ENCODE measurements around the gene FGD6.
"Not testable (repeated sequence)": the region's sequence is repeated elsewhere in the genome, so short reads cannot be mapped to it uniquely, and the experiment has no call there.

Gene FGD6

GRCh38 chr12:95143621-95144205, 73.6 kb downstream of the FGD6 start:
- Histone ChIP-seq H3K9me2 (ENCODE audit: low read depth, low read length) (no peaks in the 10 kb centered on the region), H4K20me1 (ENCODE audit: insufficient read depth, low read length) (no peaks in the 10 kb centered on the region), H3K79me2 (ENCODE audit: insufficient read depth, low read length) (no peaks in the 10 kb centered on the region), H3K9ac (ENCODE audit: low read length) (no peak overlapping the region), H3K4me1 (ENCODE audit: insufficient read depth, low read length, severe bottlenecking) (no peaks in the 10 kb centered on the region), H3K4me2 (ENCODE audit: low read length) (no peak overlapping the region), H2AFZ (ENCODE audit: low read length) (no peak overlapping the region), H3K4me3 (ENCODE audit: low read depth, low read length, poor library complexity, severe bottlenecking) (no peak overlapping the region), H3K36me3 (ENCODE audit: insufficient read depth, low read length) (no peaks in the 10 kb centered on the region), H3K27ac (ENCODE audit: low read depth, low read length, poor library complexity, severe bottlenecking) (no peak overlapping the region), H3K27me3 (ENCODE audit: insufficient read depth, low read length) (no peaks in the 10 kb centered on the region), H3F3A (ENCODE audit: insufficient read depth, low read length) (no peaks in the 10 kb centered on the region), H3K9me3 (ENCODE audit: low read length) (no peaks in the 10 kb centered on the region)
- no peak for TF ChIP-seq EZH2 (IDR thresholded peaks at IDR 0.05; ENCODE audit: borderline replicate concordance, low read length)
- TF ChIP-seq, protein P1, sequence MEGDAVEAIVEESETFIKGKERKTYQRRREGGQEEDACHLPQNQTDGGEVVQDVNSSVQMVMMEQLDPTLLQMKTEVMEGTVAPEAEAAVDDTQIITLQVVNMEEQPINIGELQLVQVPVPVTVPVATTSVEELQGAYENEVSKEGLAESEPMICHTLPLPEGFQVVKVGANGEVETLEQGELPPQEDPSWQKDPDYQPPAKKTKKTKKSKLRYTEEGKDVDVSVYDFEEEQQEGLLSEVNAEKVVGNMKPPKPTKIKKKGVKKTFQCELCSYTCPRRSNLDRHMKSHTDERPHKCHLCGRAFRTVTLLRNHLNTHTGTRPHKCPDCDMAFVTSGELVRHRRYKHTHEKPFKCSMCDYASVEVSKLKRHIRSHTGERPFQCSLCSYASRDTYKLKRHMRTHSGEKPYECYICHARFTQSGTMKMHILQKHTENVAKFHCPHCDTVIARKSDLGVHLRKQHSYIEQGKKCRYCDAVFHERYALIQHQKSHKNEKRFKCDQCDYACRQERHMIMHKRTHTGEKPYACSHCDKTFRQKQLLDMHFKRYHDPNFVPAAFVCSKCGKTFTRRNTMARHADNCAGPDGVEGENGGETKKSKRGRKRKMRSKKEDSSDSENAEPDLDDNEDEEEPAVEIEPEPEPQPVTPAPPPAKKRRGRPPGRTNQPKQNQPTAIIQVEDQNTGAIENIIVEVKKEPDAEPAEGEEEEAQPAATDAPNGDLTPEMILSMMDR (IDR thresholded peaks at IDR 0.05; ENCODE audit: low read length): no peak

- H3K9me3 ChIP-seq (ENCODE audit: low read length): no peaks in the 10 kb centered on the region
- TF ChIP-seq, protein P1 (IDR thresholded peaks at IDR 0.05; ENCODE audit: low read length): no peak
- TF ChIP-seq EZH2 (IDR thresholded peaks at IDR 0.05; ENCODE audit: borderline replicate concordance, low read length): no peak
These were observed 74.7 kb downstream of the FGD6 start for GRCh38 chr12:95142431-95143151.

DNA sequence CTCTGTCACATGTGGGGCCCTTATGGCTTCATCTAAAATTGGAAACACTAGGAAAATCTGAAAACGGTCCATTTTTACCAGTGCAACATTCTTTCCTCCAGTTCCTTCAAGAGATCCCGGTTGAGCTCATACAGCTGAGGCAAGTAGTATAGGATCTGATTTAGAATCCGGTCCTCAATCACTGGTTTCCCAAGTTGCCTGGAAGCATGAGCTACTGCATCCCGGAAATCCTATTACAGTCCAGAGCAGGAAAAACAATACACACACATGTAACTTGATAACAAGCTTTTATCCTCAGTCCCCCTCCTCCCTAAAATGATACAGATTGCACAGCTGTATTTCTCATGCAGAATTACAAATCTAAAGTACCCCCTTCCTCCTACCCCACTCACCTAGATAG, 76.0 kb downstream of the FGD6 start:
- TF ChIP-seq, protein P1 (IDR thresholded peaks at IDR 0.05; ENCODE audit: low read length): no peak
- TF ChIP-seq EZH2 (IDR thresholded peaks at IDR 0.05; ENCODE audit: borderline replicate concordance, low read length): no peak
- H3K27ac ChIP-seq (ENCODE audit: low read depth, low read length, poor library complexity, severe bottlenecking): no peak overlapping the region
- H3K36me3 ChIP-seq (ENCODE audit: insufficient read depth, low read length): no peaks in the 10 kb centered on the region

More at GRCh38 chr12:95142431-95143151, 74.7 kb downstream of the FGD6 start:
- no peak overlapping the region for H3K9ac ChIP-seq (ENCODE audit: low read length)
- no peaks in the 10 kb centered on the region for H3K79me2 ChIP-seq (ENCODE audit: insufficient read depth, low read length)
- H3K36me3 ChIP-seq (ENCODE audit: insufficient read depth, low read length): no peaks in the 10 kb centered on the region
- H3K27ac ChIP-seq (ENCODE audit: low read depth, low read length, poor library complexity, severe bottlenecking): no peak overlapping the region
- H4K20me1 ChIP-seq (ENCODE audit: insufficient read depth, low read length): no peaks in the 10 kb centered on the region
- no peak overlapping the region for H3K4me2 ChIP-seq (ENCODE audit: low read length)
- no peaks in the 10 kb centered on the region for H3K4me1 ChIP-seq (ENCODE audit: insufficient read depth, low read length, severe bottlenecking)
- no peaks in the 10 kb centered on the region for H3K9me2 ChIP-seq (ENCODE audit: low read depth, low read length)
- H3F3A ChIP-seq (ENCODE audit: insufficient read depth, low read length): no peaks in the 10 kb centered on the region
- no peak overlapping the region for H2AFZ ChIP-seq (ENCODE audit: low read length)
- H3K4me3 ChIP-seq (ENCODE audit: low read depth, low read length, poor library complexity, severe bottlenecking): no peak overlapping the region
- H3K27me3 ChIP-seq (ENCODE audit: insufficient read depth, low read length): no peaks in the 10 kb centered on the region

DNA sequence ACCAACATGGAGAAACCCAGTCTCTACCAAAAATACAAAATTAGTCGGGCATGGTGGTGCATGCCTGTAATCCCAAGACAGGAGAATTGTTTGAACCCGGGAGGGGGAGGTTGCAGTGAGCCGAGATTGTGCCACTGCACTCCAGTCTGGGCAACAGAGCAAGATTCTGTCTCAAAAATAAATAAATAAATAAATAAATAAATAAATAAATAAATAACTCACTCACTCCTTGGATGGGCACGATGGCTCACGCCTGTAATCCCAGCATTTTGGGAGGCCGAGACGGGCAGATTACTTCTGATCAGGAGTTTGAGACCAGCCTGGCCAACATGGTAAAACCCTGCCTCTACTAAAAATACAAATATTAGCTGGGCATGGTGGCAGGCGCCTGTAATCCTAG, 79.2 kb downstream of the FGD6 start:
- H3K9ac ChIP-seq (ENCODE audit: low read length); H2AFZ ChIP-seq (ENCODE audit: low read length); H3K4me1 ChIP-seq (ENCODE audit: insufficient read depth, low read length, severe bottlenecking); H3K36me3 ChIP-seq (ENCODE audit: insufficient read depth, low read length); H3K9me2 ChIP-seq (ENCODE audit: low read depth, low read length); H3K27me3 ChIP-seq (ENCODE audit: insufficient read depth, low read length); H3K4me3 ChIP-seq (ENCODE audit: low read depth, low read length, poor library complexity, severe bottlenecking); H3F3A ChIP-seq (ENCODE audit: insufficient read depth, low read length); H3K27ac ChIP-seq (ENCODE audit: low read depth, low read length, poor library complexity, severe bottlenecking); H4K20me1 ChIP-seq (ENCODE audit: insufficient read depth, low read length); H3K4me2 ChIP-seq (ENCODE audit: low read length); H3K79me2 ChIP-seq (ENCODE audit: insufficient read depth, low read length); H3K9me3 ChIP-seq (ENCODE audit: low read length): not testable (repeated sequence)

More for the DNA sequence above, 76.0 kb downstream of the FGD6 start:
- no peaks in the 10 kb centered on the region for H4K20me1 ChIP-seq (ENCODE audit: insufficient read depth, low read length)
- no peak overlapping the region for H3K9ac ChIP-seq (ENCODE audit: low read length)
- H3K4me2 ChIP-seq (ENCODE audit: low read length): no peak overlapping the region
- no peaks in the 10 kb centered on the region for H3K4me1 ChIP-seq (ENCODE audit: insufficient read depth, low read length, severe bottlenecking)
- H3K4me3 ChIP-seq (ENCODE audit: low read depth, low read length, poor library complexity, severe bottlenecking): no peak overlapping the region
- H2AFZ ChIP-seq (ENCODE audit: low read length): no peak overlapping the region
- no peaks in the 10 kb centered on the region for H3K9me3 ChIP-seq (ENCODE audit: low read length)
- no peaks in the 10 kb centered on the region for H3F3A ChIP-seq (ENCODE audit: insufficient read depth, low read length)
- H3K27me3 ChIP-seq (ENCODE audit: insufficient read depth, low read length): no peaks in the 10 kb centered on the region
- H3K79me2 ChIP-seq (ENCODE audit: insufficient read depth, low read length): no peaks in the 10 kb centered on the region
- H3K9me2 ChIP-seq (ENCODE audit: low read depth, low read length): no peaks in the 10 kb centered on the region
